Right atrium auricular region (tissue), 2 donors: Measurements from ENCODE around the gene PLD3. TPM values are rescaled to one million over a fixed set of nuclear protein-coding genes. Genes with fewer than 3 reads are reported as not detected.
"Not testable (repeated sequence)": the region's sequence is repeated elsewhere in the genome, so short reads cannot be mapped to it uniquely, and the experiment has no call there.

Experiments used
- DNase-seq: peaks from one replicate; pipeline ENCODE4 v3.0.0-alpha.2; 2019; ENCODE audit warnings: low spot score
- H3K27ac ChIP-seq, 2 donors: fragments of 200-600 bp; sonication (generic); 1 replicate in 1 of 2; 2 replicates in 1 of 2; pipeline ENCODE4 v1.5.1; 2016 to 2019
- H3K27me3 ChIP-seq, 2 donors: fragments of 200-600 bp; sonication (generic); one replicate each; pipeline versions ENCODE4 v1.5.1 to v1.6.0; 2017 to 2019
- H3K36me3 ChIP-seq: fragments of 200-600 bp; sonication (generic); one replicate; pipeline ENCODE4 v1.5.1; 2016
- H3K4me1 ChIP-seq, 2 donors: fragments of 200-600 bp; sonication (generic); one replicate each; pipeline versions ENCODE4 v1.5.1 to v1.6.0; 2017 to 2019
- H3K4me3 ChIP-seq, 2 donors: fragments of 200-600 bp; sonication (generic); 1 replicate in 1 of 2; 2 replicates in 1 of 2; pipeline ENCODE4 v1.5.1; 2017 to 2019; ENCODE audit warnings: mild to moderate bottlenecking in 1 of 2, moderate library complexity in 1 of 2
- H3K9me3 ChIP-seq, 2 donors: fragments of 200-600 bp; sonication (generic); one replicate each; pipeline ENCODE4 v1.5.1; 2019
- total RNA-seq, 2 donors: library from RNA; depleted of rRNA; stranded (reverse); fragments of >200 nt; gene quantifications; one replicate each; pipeline ENCODE4 v1.1.0, GENCODE V29; 2016
- TF ChIP-seq, protein P1 (sequence below), 2 donors: fragments of 200-600 bp; sonication (generic); IDR thresholded peaks; one replicate each; pipeline ENCODE4 v1.5.1; 2019; ENCODE audit warnings: antibody characterized with exemption in 2 of 2

Gene PLD3
- total RNA-seq, 2 donors from 2014 or later: 273 to 315 TPM

DNA sequence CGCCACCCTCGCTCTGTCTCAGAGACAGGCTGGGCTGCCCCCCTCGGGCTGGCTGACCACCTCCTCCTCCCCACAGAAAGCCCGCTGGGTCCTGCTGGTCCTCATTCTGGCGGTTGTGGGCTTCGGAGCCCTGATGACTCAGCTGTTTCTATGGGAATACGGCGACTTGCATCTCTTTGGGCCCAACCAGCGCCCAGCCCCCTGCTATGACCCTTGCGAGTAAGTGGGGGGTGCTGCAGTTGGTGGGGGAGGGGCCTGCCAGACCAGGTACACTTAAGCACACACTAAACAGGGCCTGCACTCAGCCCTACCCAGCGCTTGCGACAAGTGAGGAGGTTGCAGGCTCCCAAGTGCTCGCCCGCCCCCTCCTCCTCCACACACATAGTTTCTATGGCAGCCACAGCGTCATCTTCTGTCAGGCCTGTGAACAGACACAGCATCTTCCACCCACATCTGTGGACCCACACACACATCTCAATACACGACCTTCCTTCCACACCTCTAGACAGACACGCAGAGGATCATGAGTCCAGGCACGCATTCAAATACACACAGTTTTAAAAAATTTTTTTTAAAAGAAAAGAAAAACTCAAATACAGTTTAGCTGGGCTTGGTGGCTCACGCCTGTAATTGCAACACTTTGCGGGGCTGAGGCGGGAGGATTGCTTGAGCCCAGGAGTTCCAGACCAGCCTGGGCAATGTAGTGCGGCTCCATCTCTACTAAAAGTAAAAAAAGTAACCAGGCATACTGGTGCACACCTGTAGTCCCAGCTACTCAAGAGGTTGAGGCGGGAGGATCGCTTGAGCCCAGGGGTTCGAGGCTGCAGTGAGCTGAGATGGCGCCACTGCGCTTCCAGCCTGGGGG lies 18.4 kb downstream of the PLD3 start:
- peaks cover 34% of the 10 kb centered on the region for H3K36me3 ChIP-seq
- no peak overlapping the region for H3K4me3 ChIP-seq
- no peak overlapping the region for H3K27ac ChIP-seq
- TF ChIP-seq, protein P1, sequence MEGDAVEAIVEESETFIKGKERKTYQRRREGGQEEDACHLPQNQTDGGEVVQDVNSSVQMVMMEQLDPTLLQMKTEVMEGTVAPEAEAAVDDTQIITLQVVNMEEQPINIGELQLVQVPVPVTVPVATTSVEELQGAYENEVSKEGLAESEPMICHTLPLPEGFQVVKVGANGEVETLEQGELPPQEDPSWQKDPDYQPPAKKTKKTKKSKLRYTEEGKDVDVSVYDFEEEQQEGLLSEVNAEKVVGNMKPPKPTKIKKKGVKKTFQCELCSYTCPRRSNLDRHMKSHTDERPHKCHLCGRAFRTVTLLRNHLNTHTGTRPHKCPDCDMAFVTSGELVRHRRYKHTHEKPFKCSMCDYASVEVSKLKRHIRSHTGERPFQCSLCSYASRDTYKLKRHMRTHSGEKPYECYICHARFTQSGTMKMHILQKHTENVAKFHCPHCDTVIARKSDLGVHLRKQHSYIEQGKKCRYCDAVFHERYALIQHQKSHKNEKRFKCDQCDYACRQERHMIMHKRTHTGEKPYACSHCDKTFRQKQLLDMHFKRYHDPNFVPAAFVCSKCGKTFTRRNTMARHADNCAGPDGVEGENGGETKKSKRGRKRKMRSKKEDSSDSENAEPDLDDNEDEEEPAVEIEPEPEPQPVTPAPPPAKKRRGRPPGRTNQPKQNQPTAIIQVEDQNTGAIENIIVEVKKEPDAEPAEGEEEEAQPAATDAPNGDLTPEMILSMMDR (IDR thresholded peaks at IDR 0.05): no peak
- peaks cover 0 to 15% of the 10 kb centered on the region in 2 donors for H3K4me1 ChIP-seq
- H3K9me3 ChIP-seq: no peaks in the 10 kb centered on the region
- DNase-seq: no peak
- no peaks in the 10 kb centered on the region for H3K27me3 ChIP-seq

DNA sequence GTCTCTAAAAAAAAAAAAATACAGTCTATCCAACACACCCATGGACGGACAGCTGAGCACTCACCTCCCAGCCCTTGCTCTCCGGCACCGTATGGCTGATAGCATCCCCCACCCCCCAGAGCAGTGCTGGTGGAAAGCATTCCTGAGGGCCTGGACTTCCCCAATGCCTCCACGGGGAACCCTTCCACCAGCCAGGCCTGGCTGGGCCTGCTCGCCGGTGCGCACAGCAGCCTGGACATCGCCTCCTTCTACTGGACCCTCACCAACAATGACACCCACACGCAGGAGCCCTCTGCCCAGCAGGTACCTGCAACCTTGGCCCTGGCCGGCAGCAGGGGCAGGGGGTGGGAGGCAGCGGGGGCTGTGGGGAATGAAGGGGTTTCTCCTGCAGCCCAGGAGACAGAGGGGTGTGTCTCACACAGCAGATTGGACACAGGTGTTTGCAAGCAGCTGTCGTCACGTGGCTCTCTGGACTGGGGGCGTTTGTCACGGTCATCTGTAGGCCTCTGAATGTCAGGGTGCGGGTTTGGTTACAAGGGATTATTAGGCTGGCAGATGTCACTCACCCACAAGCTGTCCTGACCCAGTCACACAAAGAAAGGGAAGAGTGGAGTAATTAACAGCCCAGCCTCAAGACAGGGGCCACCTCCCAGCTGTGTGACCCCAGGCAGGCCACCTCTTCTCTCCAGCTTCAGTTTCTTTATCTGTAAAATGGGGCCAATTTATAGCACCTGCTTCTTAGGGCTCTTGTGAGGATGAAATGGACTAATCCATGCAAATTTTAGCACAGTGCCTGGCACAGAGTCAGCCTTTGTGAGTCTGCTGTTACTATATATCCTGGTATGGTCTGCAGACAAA lies 19.3 kb downstream of the PLD3 start:
- Histone ChIP-seq H3K36me3 (peaks cover 42% of the 10 kb centered on the region), H3K27me3 (no peaks in the 10 kb centered on the region), H3K4me3 (no peak overlapping the region), H3K9me3 (no peaks in the 10 kb centered on the region), H3K4me1 (peaks cover 0 to 15% of the 10 kb centered on the region in 2 donors), H3K27ac (no peak overlapping the region)
- DNase-seq: no peak
- TF ChIP-seq, protein P1 (IDR thresholded peaks at IDR 0.05): no peak

DNA sequence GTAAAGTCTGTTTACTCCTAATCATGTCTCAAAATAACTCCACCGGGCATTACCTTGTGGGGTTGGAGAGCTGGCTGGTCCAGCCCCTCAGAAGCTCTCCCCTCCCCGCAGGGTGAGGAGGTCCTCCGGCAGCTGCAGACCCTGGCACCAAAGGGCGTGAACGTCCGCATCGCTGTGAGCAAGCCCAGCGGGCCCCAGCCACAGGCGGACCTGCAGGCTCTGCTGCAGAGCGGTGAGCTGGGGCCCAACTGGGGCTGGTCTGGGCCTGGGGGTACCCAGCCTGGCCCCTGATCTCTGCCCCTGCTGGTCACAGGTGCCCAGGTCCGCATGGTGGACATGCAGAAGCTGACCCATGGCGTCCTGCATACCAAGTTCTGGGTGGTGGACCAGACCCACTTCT lies 21.3 kb downstream of the PLD3 start:
- Histone ChIP-seq H3K9me3 (no peaks in the 10 kb centered on the region), H3K4me3 (no peak overlapping the region), H3K4me1 (peaks cover 0 to 15% of the 10 kb centered on the region in 2 donors), H3K36me3 (peaks cover 62% of the 10 kb centered on the region), H3K27me3 (no peaks in the 10 kb centered on the region), H3K27ac (no peak overlapping the region)
- TF ChIP-seq, protein P1 (IDR thresholded peaks at IDR 0.05): no peak
- no peak for DNase-seq

DNA sequence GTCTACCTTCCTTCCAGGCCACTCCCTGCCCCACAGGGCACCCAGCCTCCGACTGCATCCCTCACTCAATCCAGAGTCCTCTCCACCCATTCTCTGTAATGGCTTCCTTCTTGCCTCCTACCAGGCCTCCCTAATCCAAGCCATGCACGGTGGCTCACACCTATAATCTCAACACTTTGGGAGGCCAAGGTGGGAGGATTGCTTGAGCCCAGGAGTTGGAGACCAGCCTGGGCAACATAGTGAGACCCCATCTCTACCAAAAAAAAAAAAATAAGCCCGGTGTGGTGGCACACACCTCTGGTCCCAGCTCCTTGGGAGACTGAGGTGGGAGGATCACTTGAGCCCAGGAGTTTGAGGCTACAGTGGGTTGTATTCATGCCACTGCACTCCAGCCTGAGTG lies 21.8 kb downstream of the PLD3 start:
- H3K27me3 ChIP-seq: not testable (repeated sequence)

DNA sequence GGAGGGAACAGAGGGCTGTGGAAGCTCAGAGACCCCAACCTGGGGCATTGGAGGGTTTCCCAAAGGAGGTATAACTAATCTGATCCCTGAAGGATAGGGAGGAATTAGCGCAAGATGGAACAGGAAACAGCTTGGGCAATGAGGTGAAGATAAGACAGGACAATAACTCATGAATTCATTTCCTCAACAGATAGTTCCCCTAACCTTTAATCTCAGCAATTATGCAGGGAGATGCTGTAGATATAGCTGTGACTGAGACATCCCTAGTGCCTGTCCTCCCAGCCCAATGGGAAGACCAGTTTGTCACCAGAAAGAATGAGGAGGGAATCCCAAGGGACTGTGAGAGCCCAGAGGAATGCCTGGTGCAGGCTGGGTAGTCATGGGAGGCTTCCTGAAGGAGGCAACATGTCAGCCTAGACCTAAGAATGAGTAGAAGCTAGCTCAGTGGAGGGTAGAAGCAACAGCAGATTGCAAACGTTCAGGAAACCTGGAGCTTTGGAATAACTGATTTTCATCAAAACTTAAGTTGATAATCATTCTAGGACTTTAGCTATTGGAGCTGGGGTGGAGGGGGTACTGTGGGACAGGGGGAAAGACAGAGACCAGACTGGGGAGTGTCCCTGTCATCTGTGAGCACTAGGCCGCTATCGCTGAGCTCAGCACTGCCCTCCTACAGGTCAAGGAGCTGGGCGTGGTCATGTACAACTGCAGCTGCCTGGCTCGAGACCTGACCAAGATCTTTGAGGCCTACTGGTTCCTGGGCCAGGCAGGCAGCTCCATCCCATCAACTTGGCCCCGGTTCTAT lies 22.7 kb downstream of the PLD3 start:
- no peak overlapping the region for H3K4me3 ChIP-seq
- TF ChIP-seq, protein P1 (IDR thresholded peaks at IDR 0.05): no peak
- peaks cover 0 to 6% of the 10 kb centered on the region in 2 donors for H3K4me1 ChIP-seq
- H3K9me3 ChIP-seq: no peaks in the 10 kb centered on the region
- DNase-seq: no peak
- no peak overlapping the region for H3K27ac ChIP-seq
- H3K27me3 ChIP-seq: no peaks in the 10 kb centered on the region
- H3K36me3 ChIP-seq: peaks cover 73% of the 10 kb centered on the region

More for the DNA sequence above, 21.8 kb downstream of the PLD3 start:
- Histone ChIP-seq H3K4me1 (peaks cover 0 to 15% of the 10 kb centered on the region in 2 donors), H3K36me3 (peaks cover 66% of the 10 kb centered on the region)
- H3K9me3 ChIP-seq, DNase-seq, H3K27ac ChIP-seq, H3K4me3 ChIP-seq: not testable (repeated sequence)
